ENCODE measurements around the gene SIX6.

- TF ChIP-seq POLR2AphosphoS5 (IDR thresholded peaks at IDR 0.05) (no peak), CTCF (IDR thresholded peaks at IDR 0.05) (no peak), POLR2A (IDR thresholded peaks at IDR 0.05) (no peak), EP300 (IDR thresholded peaks at IDR 0.05) (no peak)
Observed at GRCh38 chr14:60537663-60538062, 28.7 kb downstream of the SIX6 start.
